DMS79 treated with DMSO at 0.1 percent for 48 hours (cell line): ENCODE measurements around the gene SWSAP1.

ENCODE experiments used
- DNase-seq: peaks from one replicate; lab custom pipeline; 2025; lab: John Stamatoyannopoulos, UW

The SWSAP1 gene

DNA sequence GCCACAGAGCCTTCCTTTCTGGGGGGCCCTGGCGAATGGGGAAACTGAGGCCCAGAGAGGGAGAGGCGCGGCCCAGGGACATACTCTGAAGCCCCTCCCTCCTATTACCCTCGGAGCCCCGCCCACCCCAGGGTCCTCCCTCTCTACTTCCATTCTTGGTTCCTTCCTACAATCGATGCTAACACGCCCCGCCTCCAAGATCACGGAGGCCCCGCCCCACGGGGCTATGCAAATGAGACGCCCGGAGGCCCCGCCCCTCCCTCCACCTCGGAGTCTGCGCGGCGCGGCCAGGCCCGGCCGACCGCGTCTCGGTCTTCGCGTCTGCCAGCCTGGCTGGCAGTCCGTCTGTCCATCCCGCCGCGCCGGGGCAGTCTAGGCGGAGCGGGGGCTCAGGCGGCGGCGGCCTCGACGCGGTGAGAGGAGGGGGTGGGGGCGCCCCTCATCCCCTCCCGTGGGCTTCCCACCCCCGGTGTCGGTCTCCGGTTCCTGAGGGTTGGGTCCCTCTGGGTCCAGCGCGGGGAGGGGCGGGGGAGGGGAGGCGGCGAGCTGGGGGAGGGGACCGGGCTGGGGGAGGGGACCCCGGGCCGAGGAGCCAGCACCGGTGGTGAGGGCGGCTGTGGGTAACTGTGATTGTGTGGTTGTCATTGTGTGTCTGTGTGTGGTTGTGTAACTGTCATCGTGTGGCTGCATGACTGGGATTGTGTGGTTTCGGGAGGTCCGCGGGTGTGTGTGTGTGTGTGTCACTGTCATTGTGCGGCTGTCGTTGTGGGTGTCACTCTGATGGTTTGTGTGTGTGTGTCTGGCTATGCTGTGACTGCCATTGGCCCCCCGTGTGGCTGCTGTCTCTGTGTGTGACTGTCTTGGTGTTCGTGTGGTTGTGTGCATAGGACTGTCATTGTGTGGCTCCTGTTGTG, 19.0 kb upstream of the SWSAP1 start, which contains the start of gene PLPPR2:
PLPPR2 (plus strand) TSS at position 273 of the 914 bp plus-strand sequence. CDS start 2,242 bp downstream, outside the sequence.
- DNase-seq = peak; percentile 44

DNA sequence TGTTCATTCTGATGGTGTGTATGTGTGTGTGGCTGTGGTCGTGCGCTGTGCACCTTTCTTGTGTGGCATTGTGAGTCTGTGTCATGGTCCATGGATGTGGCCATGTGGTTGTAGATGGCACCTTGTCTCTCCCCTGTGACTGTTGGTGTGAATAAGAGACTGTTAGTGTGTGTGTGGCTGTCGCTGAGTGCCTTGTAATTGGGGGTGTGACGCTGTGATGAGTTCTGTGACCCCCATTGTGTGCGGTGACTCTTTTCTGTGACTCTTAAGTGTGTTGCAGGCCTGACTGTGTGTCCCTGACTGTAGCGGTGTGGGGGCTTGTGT, 18.4 kb upstream of the SWSAP1 start:
- DNase-seq = no peak

DNA sequence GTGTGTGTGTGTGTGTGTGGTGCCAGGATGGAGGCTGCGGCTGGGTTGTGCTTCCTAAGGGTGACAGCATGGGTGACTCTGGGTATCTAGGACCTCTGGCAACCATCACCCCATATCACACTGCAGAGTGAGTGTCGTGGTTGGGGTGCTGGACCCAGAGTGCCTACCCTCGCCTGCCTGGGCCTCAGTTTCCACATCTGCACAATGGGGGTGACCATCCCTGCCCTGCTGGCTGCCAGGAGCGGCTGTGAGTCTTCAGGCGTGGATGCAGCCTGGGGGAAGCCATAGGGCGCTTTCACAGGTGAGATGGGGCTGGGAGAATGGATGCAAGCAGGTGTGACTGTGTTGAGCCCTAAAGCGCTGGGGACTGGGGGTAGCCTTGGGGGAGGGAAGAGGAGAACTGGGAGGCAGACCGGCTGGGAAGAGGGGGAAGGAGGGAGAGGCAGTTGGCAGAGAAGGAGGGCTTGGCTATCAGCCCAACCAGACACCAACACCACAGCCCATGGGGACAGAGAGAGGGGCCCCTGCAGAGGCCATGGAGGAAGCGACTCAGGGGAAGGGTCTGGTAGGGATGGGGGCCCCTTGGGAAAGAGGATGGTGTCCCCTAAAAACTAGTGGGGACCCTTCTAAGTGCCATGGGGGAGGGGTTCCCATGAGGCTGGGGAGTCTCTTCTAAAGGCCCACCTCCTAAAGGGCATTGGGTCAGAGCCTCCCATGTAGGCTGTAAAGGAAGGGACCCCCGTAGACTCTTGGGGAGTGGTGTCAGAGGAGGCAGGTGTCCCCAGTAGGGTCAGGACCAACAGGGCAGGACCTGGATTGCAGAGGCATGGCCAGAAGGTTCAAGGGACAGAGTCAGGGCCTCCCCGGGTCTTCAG, 17.6 kb upstream of the SWSAP1 start:
- DNase-seq = no peak

DNA sequence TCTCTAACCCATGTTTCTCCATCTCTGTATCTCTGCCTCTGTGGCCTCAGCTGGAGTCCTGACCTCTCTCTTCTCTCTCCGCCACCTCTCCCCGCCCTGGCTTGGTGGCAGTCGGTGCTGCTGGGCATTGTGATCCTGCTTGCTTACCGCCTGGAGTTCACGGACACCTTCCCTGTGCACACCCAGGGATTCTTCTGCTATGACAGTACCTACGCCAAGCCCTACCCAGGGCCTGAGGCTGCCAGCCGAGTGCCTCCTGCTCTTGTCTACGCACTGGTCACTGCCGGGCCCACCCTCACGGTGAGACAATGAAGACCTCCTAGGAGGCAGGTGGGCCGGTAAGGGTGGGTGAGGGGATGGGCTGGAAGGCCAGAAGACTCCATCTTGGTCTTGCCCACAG, 15.0 kb upstream of the SWSAP1 start:
- no peak for DNase-seq

DNA sequence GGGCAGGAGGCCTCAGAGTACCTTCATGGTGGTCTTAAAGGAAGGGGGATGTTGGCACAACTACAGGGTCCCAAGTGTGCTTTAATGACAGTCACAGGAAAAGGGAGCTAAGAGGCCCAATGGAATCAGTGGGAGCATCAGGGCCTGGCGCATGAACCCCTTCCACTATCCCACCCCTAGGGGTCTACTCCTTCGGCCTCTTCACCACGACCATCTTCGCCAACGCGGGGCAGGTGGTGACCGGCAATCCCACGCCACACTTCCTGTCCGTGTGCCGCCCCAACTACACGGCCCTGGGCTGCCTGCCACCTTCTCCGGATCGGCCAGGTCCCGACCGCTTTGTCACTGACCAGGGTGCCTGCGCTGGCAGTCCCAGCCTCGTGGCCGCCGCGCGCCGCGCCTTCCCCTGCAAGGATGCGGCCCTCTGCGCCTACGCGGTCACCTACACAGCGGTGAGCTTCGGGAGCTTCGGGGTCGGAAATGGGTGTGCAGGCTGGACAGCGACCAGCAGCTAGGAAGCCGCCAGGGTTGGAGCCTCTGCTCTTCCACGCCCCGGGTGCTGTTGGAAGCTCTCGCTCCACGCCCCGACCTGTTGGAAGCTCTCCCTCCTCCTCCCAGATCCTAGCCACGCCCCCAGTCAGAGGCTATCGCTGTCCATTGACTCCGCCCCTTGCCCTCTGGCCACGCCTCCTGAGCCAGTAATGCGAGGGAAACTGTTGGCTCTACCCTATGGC, 13.3 kb upstream of the SWSAP1 start:
- no peak for DNase-seq

DNA sequence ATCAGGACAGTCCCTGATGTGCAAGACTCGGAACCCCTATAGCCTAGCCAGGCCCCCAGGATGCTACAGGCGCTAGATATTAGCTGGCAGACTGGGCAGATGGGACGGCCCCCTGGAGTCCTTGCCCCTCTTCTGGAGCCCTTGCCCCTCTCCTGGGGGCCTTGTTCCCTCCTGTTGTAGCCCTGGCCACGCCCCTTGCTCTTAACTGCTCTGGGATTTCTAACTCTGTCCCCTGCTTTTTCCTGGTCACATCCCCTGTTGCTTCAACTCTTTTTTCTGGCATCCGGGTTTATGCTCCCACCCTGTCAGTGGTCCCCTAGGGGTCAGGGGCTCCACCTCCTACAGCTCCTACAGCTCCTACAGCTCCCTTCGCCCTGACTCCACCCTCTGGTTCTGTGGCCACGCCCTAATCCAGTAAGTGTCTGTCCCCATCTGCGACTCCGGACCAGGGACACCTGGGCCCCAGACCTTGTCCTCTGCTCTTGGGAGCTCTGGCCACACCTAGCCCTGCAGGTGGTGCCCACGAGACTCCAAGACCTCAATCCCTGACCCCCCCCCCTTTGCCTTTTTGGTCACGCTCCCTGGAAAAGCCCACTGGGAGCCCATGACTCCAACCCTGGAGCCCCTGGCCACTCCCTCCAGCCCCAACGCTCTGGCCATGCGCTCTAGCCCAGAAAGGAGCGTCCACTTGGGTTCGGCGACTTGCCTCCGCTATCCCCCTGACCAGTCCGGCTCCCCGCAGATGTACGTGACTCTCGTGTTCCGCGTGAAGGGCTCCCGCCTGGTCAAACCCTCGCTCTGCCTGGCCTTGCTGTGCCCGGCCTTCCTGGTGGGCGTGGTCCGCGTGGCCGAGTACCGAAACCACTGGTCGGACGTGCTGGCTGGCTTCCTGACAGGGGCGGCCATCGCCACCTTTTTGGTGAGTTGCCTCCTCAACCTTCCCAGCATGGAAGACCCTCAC, 12.4 kb upstream of the SWSAP1 start:
- DNase-seq = no peak

DNA sequence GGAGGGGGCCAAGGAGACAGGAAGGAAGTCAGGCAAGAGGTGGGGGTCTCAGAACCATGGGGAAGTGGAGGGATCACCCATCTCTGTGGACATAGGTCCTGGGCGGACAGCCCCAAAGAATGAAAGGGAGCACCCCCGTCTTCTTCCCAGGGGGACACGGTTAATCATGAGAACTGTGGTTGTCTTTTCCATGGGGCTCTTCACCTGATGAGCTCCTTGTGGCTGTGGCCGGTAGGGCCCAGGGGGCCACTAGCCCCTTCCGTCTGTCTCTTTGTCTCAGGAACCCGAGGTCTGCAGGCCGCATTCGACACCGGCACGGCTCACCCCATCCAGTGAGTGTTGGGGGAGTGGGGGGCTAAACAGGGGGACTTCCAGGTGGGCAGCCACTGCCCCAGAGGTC, 10.6 kb upstream of the SWSAP1 start:
- no peak for DNase-seq

DNA sequence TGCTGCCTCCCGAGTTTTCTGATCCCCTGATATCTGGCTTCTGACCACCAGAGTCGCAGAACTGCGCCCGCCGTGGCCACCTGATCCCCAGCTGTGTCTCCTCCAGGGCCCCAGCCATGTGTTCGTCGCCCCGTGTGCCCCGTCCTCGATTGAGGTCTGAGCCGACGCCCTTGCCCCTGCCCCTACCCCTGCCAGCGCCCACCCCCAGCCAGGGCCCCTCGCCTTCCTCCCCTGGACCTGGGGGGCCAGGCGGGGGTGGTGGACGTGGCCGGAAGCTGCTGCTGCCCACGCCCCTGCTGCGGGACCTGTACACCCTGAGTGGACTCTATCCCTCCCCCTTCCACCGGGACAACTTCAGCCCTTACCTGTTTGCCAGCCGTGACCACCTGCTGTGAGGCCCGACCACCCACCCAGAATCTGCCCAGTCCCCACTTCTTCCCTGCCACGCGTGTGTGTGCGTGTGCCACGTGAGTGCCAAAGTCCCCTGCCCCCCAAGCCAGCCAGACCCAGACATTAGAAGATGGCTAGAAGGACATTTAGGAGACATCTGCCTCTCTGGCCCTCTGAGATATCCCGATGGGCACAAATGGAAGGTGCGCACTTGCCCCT, 10.1 kb upstream of the SWSAP1 start:
- DNase-seq = no peak

DNA sequence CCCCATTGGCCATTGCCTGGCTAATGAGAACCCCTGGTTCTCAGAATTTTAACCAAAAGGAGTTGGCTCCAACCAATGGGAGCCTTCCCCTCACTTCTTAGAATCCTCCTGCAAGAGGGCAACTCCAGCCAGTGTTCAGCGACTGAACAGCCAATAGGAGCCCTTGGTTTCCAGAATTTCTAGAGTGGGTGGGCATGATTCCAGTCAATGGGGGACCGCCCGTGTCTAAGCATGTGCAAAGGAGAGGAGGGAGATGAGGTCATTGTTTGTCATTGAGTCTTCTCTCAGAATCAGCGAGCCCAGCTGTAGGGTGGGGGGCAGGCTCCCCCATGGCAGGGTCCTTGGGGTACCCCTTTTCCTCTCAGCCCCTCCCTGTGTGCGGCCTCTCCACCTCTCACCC, 9.5 kb upstream of the SWSAP1 start:
- no peak for DNase-seq

DNA sequence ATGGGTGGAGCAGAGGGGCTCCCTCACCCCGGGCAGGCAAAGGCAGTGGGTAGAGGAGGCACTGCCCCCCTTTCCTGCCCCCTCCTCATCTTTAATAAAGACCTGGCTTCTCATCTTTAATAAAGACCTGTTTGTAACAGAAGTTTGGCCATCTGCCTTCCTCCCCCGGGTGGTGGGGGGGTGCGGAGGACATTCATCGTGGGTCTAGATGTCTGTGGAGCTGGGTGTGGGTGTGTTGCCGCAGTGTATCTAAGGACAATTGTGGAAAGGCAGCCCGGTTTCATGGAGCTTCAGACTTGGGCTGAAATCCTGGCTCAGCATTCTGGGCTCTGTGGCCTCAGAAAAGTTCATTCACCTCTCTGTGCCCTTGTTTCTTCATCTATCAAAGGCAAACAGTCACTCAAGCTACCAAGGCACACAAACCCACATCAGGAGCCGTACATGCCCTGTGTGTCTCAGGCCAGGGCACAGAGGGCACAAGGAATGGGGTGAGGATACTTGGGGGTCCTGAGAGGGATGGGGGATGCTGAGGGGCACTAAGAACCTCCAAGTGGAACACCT, 8.8 kb upstream of the SWSAP1 start:
- DNase-seq = no peak

DNA sequence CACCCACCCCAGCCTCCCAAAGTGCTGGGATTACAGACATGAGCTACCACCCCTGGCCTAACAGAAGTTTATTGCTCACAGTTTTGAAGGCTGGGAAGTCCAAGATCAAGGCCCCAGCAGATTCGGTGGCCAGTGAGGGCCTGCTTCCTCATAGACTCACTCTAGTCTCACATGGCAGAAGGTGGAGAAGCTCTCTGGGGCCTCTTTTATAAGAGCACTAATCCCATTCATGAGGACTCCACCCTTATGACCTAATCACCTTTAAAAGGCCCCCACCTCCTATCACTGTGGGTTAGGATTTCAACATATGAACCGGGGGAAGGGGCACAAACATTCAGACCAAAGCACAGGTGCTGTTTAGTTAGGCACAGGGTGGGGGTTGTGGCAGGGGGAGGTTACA, 6.9 kb upstream of the SWSAP1 start:
- DNase-seq = no peak

DNA sequence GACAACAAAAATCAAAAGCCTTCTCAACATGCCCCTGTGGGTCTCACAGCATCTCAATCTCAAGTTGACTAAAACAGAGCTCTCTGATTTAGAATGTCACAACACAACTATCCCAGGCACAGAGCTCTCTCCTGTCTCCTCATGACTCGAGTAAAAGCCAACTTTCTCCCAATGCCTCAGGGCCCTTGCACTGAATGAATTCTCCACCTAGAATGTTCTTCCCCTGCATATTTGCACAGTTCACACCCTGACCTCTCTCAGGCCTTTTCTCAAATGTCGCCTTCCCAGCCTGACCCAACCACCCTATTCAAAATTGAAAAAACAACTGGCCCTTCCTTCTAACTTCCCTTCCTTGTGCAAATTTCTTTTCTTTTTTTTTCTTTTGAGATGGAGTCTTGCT, 3.7 kb upstream of the SWSAP1 start:
- no peak for DNase-seq

DNA sequence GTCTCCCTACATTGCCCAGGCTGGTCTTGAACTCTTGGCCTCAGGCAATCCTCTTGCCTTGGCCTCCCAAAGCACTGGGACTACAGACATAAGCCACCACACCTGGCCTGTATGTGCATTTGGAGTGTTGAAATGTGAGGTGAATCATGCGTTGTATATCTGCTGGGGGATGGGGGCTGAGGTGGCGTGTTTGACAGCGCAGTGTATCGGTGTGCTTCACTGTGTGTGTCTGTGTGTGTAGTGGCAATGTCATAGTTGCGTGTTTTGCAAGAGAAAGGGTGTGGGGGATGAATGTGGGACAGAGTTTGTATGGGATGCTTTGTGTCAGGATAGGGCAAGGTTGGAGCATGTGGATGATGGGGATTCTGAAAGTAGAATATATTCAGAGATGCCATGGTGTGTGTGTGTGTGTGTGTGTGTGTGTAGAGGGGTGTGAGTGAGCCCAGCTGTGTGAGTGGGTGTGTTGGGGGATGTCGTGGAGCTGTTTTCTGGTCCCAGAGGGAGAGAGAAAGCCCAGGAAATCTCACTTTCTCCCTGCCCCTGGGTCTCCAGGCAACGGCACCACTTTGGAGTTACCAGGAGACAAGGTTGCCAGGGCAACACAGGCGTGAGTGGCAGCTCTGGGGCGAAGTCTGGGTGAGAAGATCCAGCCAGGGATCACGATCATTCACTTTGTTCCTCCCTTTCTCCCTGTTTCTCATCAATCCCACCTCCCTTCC, 1.1 kb upstream of the SWSAP1 start:
- DNase-seq = peak; percentile 91

DNA sequence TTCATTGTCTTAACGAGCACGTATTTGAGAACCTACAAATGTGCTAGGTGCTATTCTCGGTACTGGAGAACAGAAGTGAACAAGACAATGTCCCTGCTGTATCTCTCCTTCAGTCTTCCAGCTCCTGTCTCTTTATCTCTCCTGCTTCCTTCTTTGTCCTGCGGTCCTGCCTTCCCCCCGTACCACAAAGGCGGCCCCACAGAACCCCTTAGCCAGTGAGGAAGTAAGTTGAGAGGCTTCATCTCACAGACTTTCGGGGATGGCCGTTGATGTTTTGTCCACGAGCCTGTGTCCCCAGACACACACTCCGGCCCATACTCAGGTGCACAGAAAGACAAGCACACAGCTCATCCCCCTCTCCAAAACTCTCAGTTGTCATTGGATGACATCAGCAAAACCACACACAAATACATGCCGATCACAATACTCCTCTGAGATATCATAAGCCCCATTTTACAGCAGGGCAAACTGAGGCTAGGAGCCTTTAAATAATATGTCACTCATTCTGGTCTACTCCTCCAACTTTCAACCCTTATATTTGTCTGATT, 507 bp upstream of the SWSAP1 start:
- DNase-seq = no peak

DNA sequence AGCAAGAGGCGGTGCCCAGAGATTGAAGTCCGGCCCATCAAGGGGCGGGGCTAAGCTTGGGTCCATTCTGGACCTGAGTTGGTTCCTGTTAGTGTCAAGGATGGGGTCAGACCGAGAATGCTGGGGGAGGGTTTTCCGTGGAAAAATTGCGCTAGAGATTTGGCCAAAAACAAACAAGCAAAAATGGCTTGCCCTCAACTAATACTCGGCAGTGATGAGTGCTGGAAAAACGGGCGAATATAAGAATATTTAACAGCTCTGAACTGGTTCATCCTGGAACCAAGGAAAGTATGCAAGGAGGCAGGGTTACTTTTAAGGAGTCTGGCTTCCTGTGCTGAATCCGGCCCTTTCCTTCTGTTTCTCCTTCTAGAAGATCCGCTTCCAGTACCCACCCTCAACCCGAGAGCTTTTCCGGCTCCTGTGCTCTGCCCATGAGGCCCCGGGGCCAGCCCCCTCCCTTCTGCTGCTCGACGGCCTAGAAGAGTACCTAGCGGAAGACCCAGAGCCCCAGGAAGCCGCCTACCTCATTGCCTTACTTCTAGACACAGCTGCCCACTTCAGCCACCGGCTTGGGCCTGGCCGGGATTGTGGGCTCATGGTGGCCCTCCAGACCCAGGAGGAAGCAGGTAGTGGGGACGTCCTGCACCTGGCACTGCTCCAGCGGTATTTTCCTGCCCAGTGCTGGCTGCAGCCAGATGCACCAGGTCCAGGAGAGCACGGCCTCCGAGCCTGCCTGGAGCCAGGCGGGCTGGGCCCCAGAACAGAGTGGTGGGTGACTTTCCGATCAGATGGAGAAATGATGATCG, 880 bp downstream of the SWSAP1 start:
- peak; percentile 83 for DNase-seq

DNA sequence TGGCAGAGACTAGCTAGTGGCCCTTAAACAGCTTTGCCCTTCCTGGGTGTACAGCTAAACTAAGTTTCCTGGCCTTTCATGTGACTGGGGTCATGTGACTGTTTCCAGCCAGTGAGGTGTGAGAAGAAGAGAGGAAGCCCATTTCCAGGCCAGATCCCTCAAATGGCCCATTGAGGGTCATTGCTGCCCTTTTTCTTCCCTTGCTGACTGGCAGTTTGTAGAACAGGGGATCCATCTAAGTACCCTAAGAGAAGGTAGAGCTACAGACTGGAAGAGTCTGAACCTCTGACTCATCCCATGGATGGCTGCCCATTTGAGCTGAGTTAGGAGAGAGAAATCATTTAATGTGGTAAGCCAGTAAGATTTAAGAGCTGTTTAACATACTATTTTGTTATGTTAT, 2.8 kb downstream of the SWSAP1 start:
- no peak for DNase-seq

DNA sequence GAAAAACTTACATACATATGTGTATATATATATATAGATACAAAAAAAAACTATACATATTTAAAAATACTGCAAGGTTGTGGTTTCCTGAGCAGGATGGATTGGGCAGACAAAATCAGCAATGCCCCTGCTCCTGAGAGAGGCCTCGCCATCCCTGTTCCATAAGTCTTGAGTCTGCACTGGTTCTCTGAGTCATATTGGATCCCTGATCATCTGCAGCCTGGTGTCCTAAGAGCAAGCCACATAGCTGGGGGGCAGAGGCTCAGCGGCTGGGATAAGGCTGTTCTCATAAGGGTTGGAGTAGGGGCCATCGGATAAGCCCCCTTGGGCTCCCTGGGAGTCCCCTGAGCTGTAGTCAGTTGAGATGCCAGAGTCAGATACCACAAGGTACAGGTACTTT, 3.3 kb downstream of the SWSAP1 start:
- no peak for DNase-seq

DNA sequence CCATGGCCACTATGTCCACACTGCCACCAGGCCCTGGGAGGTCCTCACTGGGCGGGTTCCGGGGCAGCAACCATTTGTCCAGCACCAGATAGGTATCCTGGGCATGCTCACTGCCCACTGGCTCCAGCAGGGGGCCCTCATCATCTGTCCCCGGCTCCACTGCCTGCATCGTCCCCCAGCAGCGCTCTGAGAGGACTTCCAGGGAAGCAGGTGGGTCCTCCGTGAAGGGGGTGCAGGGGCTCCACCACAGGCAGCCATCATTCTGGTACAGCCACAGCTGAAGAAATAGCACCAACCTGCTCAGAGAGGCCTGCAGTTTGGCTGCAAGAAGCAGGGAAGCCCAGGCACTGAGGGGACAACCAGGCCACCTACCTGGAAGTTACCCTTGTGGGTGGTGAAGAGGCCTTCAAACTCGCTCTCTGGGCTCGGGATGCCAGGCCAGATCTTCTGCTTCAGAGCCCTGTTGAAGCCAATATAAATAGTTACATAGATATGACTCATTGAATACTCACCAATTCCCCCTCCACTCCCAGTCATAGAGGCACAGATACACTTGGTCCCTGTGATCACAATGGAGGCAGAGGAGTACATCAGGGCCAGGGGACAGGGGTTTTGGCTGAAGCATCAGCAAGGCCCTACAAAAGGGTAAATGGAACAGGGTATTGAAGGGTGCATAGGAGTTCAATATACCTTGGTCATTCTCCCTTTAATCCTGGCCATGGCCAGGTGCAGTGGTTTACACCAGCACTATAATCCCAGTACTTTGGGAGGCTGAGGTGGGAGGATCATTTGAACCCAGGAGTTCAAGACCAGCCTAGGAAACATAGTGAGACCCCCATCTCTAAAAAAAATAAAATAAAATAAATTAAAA, 4.1 kb downstream of the SWSAP1 start:
- peak; percentile 5 for DNase-seq
